ENCODE results near the gene UBE2G1. TPM values are rescaled to one million over a fixed set of nuclear protein-coding genes. Genes with fewer than 3 reads are reported as not detected.

UBE2G1 gene
- total and polyA plus RNA-seq, 2 donors (not counting 1 experiment from before 2014, with no cell fraction given) = 27.1 to 76.0 TPM

DNA sequence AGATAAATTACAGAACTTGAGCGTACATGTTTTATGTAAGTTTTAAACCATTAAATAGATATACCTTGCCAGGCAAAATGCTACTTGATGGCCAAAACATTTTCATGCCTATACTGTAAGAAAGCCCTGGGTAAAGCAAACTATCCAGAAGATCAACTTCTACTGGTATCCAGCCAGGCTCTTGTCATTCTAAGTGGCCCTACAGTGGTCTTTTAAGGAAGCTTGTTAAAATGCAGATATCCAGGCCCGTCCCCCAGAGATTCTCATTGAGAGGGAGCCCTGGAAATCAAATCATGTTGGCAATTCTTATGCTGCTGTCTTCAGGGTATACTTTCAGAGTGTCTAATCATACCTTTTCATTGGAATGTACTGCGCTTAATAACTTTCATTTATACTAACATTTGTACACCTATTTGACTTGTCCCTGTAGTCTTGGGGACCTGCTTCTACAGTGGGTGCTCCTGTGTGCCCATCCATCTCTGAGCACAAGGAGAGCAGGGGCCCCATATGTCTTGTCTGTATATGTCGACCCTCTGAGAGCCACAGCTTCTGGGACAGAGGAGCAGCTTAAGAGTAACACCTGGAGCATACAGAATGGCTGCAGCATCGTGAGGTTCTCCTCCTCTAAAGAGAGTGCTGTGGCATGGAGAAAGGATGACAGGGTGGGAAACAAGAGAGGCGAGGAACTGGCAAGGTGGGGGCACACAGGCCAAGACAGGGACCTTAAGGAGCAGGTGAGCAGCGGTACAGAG is 59.1 kb downstream of the UBE2G1 start:
- no peak overlapping the region for H3K4me2 ChIP-seq (replicated peaks; ENCODE audit: low read depth, low read length, poor library complexity, severe bottlenecking)
- no peak overlapping the region for H2AFZ ChIP-seq (ENCODE audit: insufficient read depth, low read depth, low read length, poor library complexity, severe bottlenecking)
- no peaks in the 10 kb centered on the region for H3K9me3 Mint-ChIP-seq (ENCODE audit: insufficient read depth)
- no peak for ATAC-seq (ENCODE audit: low read depth)
- H3K9me3 ChIP-seq (ENCODE audit: control extremely low read depth in 1 of 3, control insufficient read depth in 2 of 3, insufficient read depth in 1 of 3, low read length in 2 of 3) = no peaks in the 10 kb centered on the region
- no peak overlapping the region for H3K4me3 Mint-ChIP-seq
- WGBS (ENCODE audit: insufficient coverage) = 100% methylated on average over 5 of the region's 7 CpGs
- peaks cover 45% of the 10 kb centered on the region for H3K4me1 Mint-ChIP-seq
- no peak overlapping the region for H3K4me3 ChIP-seq (ENCODE audit: control extremely low read depth in 1 of 5, extremely low read depth in 1 of 5, insufficient read depth in 1 of 5, low read depth in 2 of 5, low read length in 4 of 5)
- H3K27ac ChIP-seq (ENCODE audit: low read length in 2 of 2) = no peak overlapping the region
- H3K79me2 ChIP-seq (ENCODE audit: control insufficient read depth, insufficient read depth, low read length) = peaks cover 73% of the 10 kb centered on the region
- TF ChIP-seq CTCF (IDR thresholded peaks at IDR 0.05) = no peak
- TF ChIP-seq EZH2 (IDR thresholded peaks at IDR 0.05; ENCODE audit: borderline replicate concordance, insufficient read depth, low read depth, low read length, poor library complexity, severe bottlenecking) = no peak
- peaks cover 67% of the 10 kb centered on the region for H4K20me1 ChIP-seq (ENCODE audit: control insufficient read depth, insufficient read depth, low read length, poor library complexity, severe bottlenecking)
- intact Hi-C loops (cut with micrococcal nuclease) = no loop called here
- H3K36me3 ChIP-seq (replicated peaks in 1 of 2; ENCODE audit: control extremely low read depth in 1 of 2, control insufficient read depth in 1 of 2, extremely low read depth in 1 of 2, insufficient read depth in 2 of 2, low read length in 1 of 2) = peaks cover 3 to 25% of the 10 kb centered on the region in 2 experiments
- no peak for DNase-seq
- H3K27me3 ChIP-seq (replicated peaks in 1 of 4; ENCODE audit: control extremely low read depth in 1 of 4, control insufficient read depth in 3 of 4, insufficient read depth in 4 of 4, low read length in 3 of 4) = no peaks in the 10 kb centered on the region
- H3K27me3 Mint-ChIP-seq = no peaks in the 10 kb centered on the region
- CTCF ChIA-PET = interaction anchor here (0.5 to 2.1 kb wide), 5 partner anchors 12 to 92 kb away, joined by 3 to 4 read pairs (median 3); no protein-coding TSS in a partner anchor
- H3K9ac ChIP-seq (ENCODE audit: low read length) = no peak overlapping the region
- POLR2A ChIA-PET = no interaction called here
- H3K4me1 ChIP-seq (ENCODE audit: control insufficient read depth in 2 of 2, insufficient read depth in 2 of 2, low read length in 2 of 2) = peaks cover 18 to 20% of the 10 kb centered on the region in 2 donors
- H3K27ac Mint-ChIP-seq = peak overlapping the region; percentile 7

DNA sequence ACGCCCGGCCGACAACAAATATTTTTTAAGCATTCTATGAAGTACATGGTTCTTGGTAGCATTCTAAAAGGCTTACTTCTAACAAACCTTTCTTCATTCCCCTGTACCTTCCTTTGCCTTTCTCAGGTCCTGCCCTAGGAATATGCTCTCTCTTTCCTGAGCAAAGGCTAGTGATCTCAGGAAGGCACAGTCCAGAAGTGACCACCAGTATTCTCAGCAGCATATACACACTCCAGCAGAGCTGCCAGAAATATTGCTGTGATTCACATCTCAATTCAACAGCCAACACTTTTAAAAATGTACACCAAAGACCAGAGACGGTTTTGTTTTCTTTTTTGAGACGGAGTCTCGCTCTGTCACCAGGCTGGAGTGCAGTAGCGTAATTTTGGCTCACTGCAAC is 61.3 kb downstream of the UBE2G1 start:
- ATAC-seq (ENCODE audit: low read depth) = no peak
- Histone ChIP-seq H3K4me3 (ENCODE audit: control extremely low read depth in 1 of 5, extremely low read depth in 1 of 5, insufficient read depth in 1 of 5, low read depth in 2 of 5, low read length in 4 of 5) (no peak overlapping the region), H3K4me1 (ENCODE audit: control insufficient read depth in 2 of 2, insufficient read depth in 2 of 2, low read length in 2 of 2) (peaks cover 16 to 18% of the 10 kb centered on the region in 2 donors), H3K27me3 (replicated peaks in 1 of 4; ENCODE audit: control extremely low read depth in 1 of 4, control insufficient read depth in 3 of 4, insufficient read depth in 4 of 4, low read length in 3 of 4) (no peaks in the 10 kb centered on the region), H3K4me2 (replicated peaks; ENCODE audit: low read depth, low read length, poor library complexity, severe bottlenecking) (no peak overlapping the region), H2AFZ (ENCODE audit: insufficient read depth, low read depth, low read length, poor library complexity, severe bottlenecking) (no peak overlapping the region), H3K9ac (ENCODE audit: low read length) (no peak overlapping the region), H3K9me3 (ENCODE audit: control extremely low read depth in 1 of 3, control insufficient read depth in 2 of 3, insufficient read depth in 1 of 3, low read length in 2 of 3) (no peaks in the 10 kb centered on the region), H3K79me2 (ENCODE audit: control insufficient read depth, insufficient read depth, low read length) (peaks cover 72% of the 10 kb centered on the region), H4K20me1 (ENCODE audit: control insufficient read depth, insufficient read depth, low read length, poor library complexity, severe bottlenecking) (peaks cover 66% of the 10 kb centered on the region), H3K36me3 (replicated peaks in 1 of 2; ENCODE audit: control extremely low read depth in 1 of 2, control insufficient read depth in 1 of 2, extremely low read depth in 1 of 2, insufficient read depth in 2 of 2, low read length in 1 of 2) (peaks cover 7 to 37% of the 10 kb centered on the region in 2 experiments), H3K27ac (ENCODE audit: low read length in 2 of 2) (no peak overlapping the region)
- H3K9me3 Mint-ChIP-seq (ENCODE audit: insufficient read depth) = no peaks in the 10 kb centered on the region
- no peak for DNase-seq
- H3K4me3 Mint-ChIP-seq = no peak overlapping the region
- no peaks in the 10 kb centered on the region for H3K27me3 Mint-ChIP-seq
- no peak overlapping the region for H3K27ac Mint-ChIP-seq
- intact Hi-C loops (cut with micrococcal nuclease) = loop anchor here (2.0 kb wide), 1 partner anchor 62 kb away; the partner anchor contains the start of gene UBE2G1
- TF ChIP-seq CTCF (IDR thresholded peaks at IDR 0.05) = no peak
- no peak for TF ChIP-seq EZH2 (IDR thresholded peaks at IDR 0.05; ENCODE audit: borderline replicate concordance, insufficient read depth, low read depth, low read length, poor library complexity, severe bottlenecking)
- WGBS (ENCODE audit: insufficient coverage) = 94% methylated on average over 4 of the region's 7 CpGs
- ChIA-PET POLR2A (no interaction called here), CTCF (interaction anchor here (0.7 to 2.9 kb wide), 9 partner anchors 10 to 394 kb away, joined by 3 to 13 read pairs (median 6); no protein-coding TSS in a partner anchor)
- peaks cover 30% of the 10 kb centered on the region for H3K4me1 Mint-ChIP-seq
